ENCODE measurements around the gene TRAPPC5.

The TRAPPC5 gene

DNA sequence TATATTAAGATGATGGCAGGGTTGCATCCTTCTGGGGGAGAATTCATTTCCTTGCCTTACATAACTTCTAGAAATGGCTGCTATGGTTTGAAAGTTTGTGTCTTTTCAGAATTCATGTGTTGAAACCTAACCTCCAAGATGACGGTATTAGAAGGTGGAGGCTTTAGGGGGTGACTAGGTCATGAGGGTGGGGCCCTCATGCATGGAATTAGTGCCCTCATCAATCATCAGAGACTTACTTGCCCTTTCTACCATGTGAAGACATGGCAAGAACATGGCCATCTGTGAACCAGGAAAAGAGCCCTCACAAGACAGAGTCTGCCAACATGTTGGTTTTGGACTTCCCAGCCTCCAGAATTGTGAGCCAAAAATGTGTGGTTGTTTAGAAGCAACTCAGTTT lies 36.1 kb downstream of the TRAPPC5 start:
- TF ChIP-seq CTCF (IDR thresholded peaks at IDR 0.05; ENCODE audit: low read depth, low read length), result no peak
- DNase-seq (ENCODE audit: low read depth in 2 of 2), result no peak
- no peak overlapping the region for H3K4me3 ChIP-seq (replicated peaks in 1 of 2; ENCODE audit: low read depth in 2 of 2, low read length in 2 of 2)

GRCh38 chr19:7718668-7719067 lies 38.0 kb downstream of the TRAPPC5 start:
- no peak for TF ChIP-seq CTCF (IDR thresholded peaks at IDR 0.05; ENCODE audit: low read depth, low read length)
- H3K4me3 ChIP-seq (replicated peaks in 1 of 2; ENCODE audit: low read depth in 2 of 2, low read length in 2 of 2), result no peak overlapping the region
- DNase-seq (ENCODE audit: low read depth in 2 of 2), result no peak

DNA sequence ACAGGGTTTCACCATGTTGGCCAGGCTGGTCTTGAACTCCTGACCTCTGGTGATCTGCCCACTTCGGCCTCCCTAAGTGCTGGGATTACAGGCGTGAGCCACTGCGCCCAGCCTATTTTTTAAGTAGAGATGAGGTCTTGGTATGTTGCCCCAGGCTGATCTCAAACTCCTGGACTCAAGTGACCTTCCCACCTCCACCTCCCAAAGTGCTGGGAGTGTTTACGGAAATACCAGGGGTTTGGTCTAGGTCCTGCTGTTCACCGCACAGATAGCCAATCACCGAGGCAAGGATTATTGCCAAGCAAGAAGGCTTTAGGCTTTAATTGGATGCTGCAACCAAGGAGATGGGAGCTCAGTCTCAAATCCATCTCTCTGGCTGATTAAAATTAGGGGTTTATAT lies 39.7 kb downstream of the TRAPPC5 start:
- no peak overlapping the region for H3K4me3 ChIP-seq (replicated peaks in 1 of 2; ENCODE audit: low read depth in 2 of 2, low read length in 2 of 2)
- no peak for DNase-seq (ENCODE audit: low read depth in 2 of 2)
- no peak for TF ChIP-seq CTCF (IDR thresholded peaks at IDR 0.05; ENCODE audit: low read depth, low read length)

DNA sequence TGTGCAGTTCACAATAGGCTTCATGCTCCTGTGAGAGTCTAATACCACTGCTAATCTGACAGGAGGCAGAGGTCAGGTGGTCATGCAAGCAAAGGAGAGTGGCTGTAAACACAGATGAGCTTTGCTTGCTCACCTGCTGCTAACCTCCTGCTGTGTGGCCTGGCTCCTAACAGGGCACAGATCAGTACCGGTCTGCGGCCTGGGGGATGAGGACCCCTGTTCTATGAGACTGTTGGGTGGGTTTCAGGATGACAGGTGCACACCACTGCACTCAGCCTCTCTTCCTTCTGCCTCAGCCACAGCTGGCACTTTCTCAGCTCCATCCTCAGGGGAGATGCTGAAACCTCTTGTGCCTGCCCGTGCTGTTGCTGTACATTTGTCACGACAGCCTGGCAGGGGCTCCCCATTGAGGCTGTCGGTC lies 41.6 kb downstream of the TRAPPC5 start:
- DNase-seq (ENCODE audit: low read depth in 2 of 2), result no peak
- TF ChIP-seq CTCF (IDR thresholded peaks at IDR 0.05; ENCODE audit: low read depth, low read length), result no peak

GRCh38 chr19:7725791-7726190 lies 45.2 kb downstream of the TRAPPC5 start:
- no peak for TF ChIP-seq CTCF (IDR thresholded peaks at IDR 0.05; ENCODE audit: low read depth, low read length)
- H3K4me3 ChIP-seq (replicated peaks in 1 of 2; ENCODE audit: low read depth in 2 of 2, low read length in 2 of 2), result no peak overlapping the region
- DNase-seq (ENCODE audit: low read depth in 2 of 2), result no peak

More for the DNA sequence above, 41.6 kb downstream of the TRAPPC5 start:
- H3K4me3 ChIP-seq (replicated peaks in 1 of 2; ENCODE audit: low read depth in 2 of 2, low read length in 2 of 2), result no peak overlapping the region

GRCh38 chr19:7729211-7729610 lies 48.6 kb downstream of the TRAPPC5 start:
- TF ChIP-seq CTCF (IDR thresholded peaks at IDR 0.05; ENCODE audit: low read depth, low read length), result no peak
- H3K4me3 ChIP-seq (replicated peaks in 1 of 2; ENCODE audit: low read depth in 2 of 2, low read length in 2 of 2), result no peak overlapping the region
- no peak for DNase-seq (ENCODE audit: low read depth in 2 of 2)

DNA sequence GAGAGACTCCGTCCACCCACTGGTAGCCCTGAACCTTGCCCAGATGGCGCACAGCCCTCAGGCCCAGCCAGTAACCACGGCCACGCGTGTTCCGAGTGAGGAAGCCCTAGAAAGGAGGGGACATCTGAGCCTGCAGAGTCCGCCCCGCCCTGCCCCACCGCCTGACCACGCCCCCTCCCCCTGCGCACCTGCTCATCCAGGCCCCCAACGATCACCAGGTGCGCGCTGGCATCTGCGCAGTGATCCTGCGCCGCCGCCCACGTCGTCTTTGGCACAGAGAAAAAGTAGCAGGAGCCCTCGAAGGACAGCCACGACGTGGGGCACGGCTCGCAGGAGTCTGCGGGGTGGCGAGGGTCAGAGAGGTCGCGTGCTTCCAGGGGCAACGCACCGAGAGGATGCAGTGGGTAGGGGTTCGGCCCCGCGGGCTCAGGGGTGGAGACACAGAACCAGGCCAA lies 49.2 kb downstream of the TRAPPC5 start:
- DNase-seq (ENCODE audit: low read depth in 2 of 2), result no peak
- H3K4me3 ChIP-seq (replicated peaks in 1 of 2; ENCODE audit: low read depth in 2 of 2, low read length in 2 of 2), result no peak overlapping the region
- TF ChIP-seq CTCF (IDR thresholded peaks at IDR 0.05; ENCODE audit: low read depth, low read length), result no peak
